Activated CD4-positive, CD25-positive, alpha-beta regulatory T cell treated with anti-CD3 and anti-CD28 coated beads, Interleukin-2, amount 50 U/mL, for 24 hours (primary cell): ENCODE measurements around the gene CCN5.

ENCODE experiments used
- ATAC-seq, 2 donors: fragments of 150-1000 bp; cut with Tn5 transposase; one replicate each; pipeline ENCODE4 v1.10.0; 2021; ENCODE audit warnings: mild to moderate bottlenecking in 1 of 2, moderate library complexity in 1 of 2

CCN5 gene

GRCh38 chr20:44738813-44739477 is 23.8 kb downstream of the CCN5 start:
- peak; percentile 50 for ATAC-seq

- ATAC-seq, result no peak
These were observed 24.8 kb downstream of the CCN5 start for GRCh38 chr20:44739942-44740341.

- ATAC-seq, result no peak
These were observed 27.3 kb downstream of the CCN5 start for GRCh38 chr20:44742304-44743079.

- ATAC-seq, result no peak
These were observed 28.0 kb downstream of the CCN5 start for GRCh38 chr20:44743080-44743701.

- ATAC-seq, result no peak
These were observed 28.9 kb downstream of the CCN5 start for GRCh38 chr20:44743916-44744655.

GRCh38 chr20:44745122-44745597 is 30.0 kb downstream of the CCN5 start:
- ATAC-seq, result no peak

GRCh38 chr20:44745598-44746366 is 30.6 kb downstream of the CCN5 start, which contains the start of gene KCNK15:
TSS of gene KCNK15 (plus strand) at chr20:44745865. CDS start at chr20:44745911, 46 bp downstream.
- ATAC-seq, result peak; percentile 52 to 72

- ATAC-seq, result no peak
These were observed 31.4 kb downstream of the CCN5 start for GRCh38 chr20:44746367-44747165.

GRCh38 chr20:44747166-44748004 is 32.2 kb downstream of the CCN5 start:
- ATAC-seq, result peak; percentile 39 to 41

- ATAC-seq, result no peak
These were observed 32.8 kb downstream of the CCN5 start for GRCh38 chr20:44748005-44748370.

GRCh38 chr20:44750081-44750805 is 35.1 kb downstream of the CCN5 start:
- no peak for ATAC-seq

GRCh38 chr20:44752099-44752931 is 37.1 kb downstream of the CCN5 start:
- ATAC-seq, result no peak

GRCh38 chr20:44754554-44754953 is 39.4 kb downstream of the CCN5 start:
- no peak for ATAC-seq

- no peak for ATAC-seq
These were observed 41.0 kb downstream of the CCN5 start for GRCh38 chr20:44756011-44756688.

GRCh38 chr20:44756956-44757355 is 41.8 kb downstream of the CCN5 start:
- ATAC-seq, result no peak

GRCh38 chr20:44758247-44759101 is 43.3 kb downstream of the CCN5 start:
- no peak for ATAC-seq

- no peak for ATAC-seq
These were observed 44.4 kb downstream of the CCN5 start for GRCh38 chr20:44759595-44759994.
